K562 (cell line): ENCODE results near the gene AHNAK. TPM values are rescaled to one million over a fixed set of nuclear protein-coding genes. Genes with fewer than 3 reads are reported as not detected.

Experiments used
- BMI1 ChIP-seq: fragments of 150-350 bp; IDR thresholded peaks from 2 replicates; pipeline ENCODE4 v1.6.1; 2014; ENCODE audit warnings: low read length
- CBFA2T2 ChIP-seq: fragments of 450-650 bp; conservative IDR thresholded peaks from 2 replicates; pipeline ENCODE4 v1.6.1; 2017; ENCODE audit warnings: mild to moderate bottlenecking
- CC2D1A ChIP-seq: fragments of 450-650 bp; IDR thresholded peaks from 2 replicates; pipeline ENCODE4 v1.6.1; 2017; ENCODE audit warnings: mild to moderate bottlenecking
- ETV6 ChIP-seq, 3 experiments: fragments of 150-350 bp in 1 of 3; sonication (generic) in 1 of 3; formaldehyde crosslinking in 1 of 3; IDR thresholded peaks; 2 replicates each; pipeline versions ENCODE4 v1.6.1 to v1.8.0; 2014 to 2022; ENCODE audit warnings: borderline replicate concordance in 2 of 3, low read depth in 2 of 3, antibody characterized with exemption in 1 of 3, low read length in 1 of 3, mild to moderate bottlenecking in 1 of 3, missing genetic modification reagents in 1 of 3
- GTF2E2 ChIP-seq: fragments of 200-800 bp; sonication (Bioruptor generic); IDR thresholded peaks from 2 replicates; pipeline ENCODE4 v1.6.1; 2016; ENCODE audit warnings: missing genetic modification characterization, missing compliant biosample characterization
- HMG20B ChIP-seq: fragments of 250-450 bp; sonication (Bioruptor Pico); IDR thresholded peaks from 2 replicates; pipeline ENCODE4 v1.5.0; 2021; ENCODE audit warnings: mild to moderate bottlenecking
- HOXB6 ChIP-seq: fragments of 250-450 bp; sonication (Bioruptor Pico); IDR thresholded peaks from 2 replicates; pipeline ENCODE4 v1.5.1; 2022; ENCODE audit warnings: mild to moderate bottlenecking, borderline replicate concordance
- MTA2 ChIP-seq: fragments of 450-650 bp; IDR thresholded peaks from 2 replicates; pipeline ENCODE4 v1.6.1; 2016; ENCODE audit warnings: low read depth
- PHB2 ChIP-seq: fragments of 450-650 bp; IDR thresholded peaks from 2 replicates; pipeline ENCODE4 v1.6.1; 2017; ENCODE audit warnings: low read depth
- RB1 ChIP-seq: fragments of 450-650 bp; IDR thresholded peaks from 2 replicates; pipeline ENCODE4 v1.6.1; 2017; ENCODE audit warnings: low read depth, mild to moderate bottlenecking
- SRSF7 ChIP-seq: fragments of 200-400 bp; formaldehyde crosslinking; optimal IDR thresholded peaks from 2 replicates; pipeline ENCODE3; 2017; ENCODE audit warnings: mild to moderate bottlenecking, low read depth, low read length
- TCF7 ChIP-seq: sonication (generic); IDR thresholded peaks from 2 replicates; pipeline ENCODE4 v1.6.1; 2016; ENCODE audit warnings: antibody characterized with exemption, borderline replicate concordance
- TEAD1 ChIP-seq, 2 experiments: fragments of 450-650 bp in 1 of 2; sonication (generic) in 1 of 2; formaldehyde crosslinking; IDR thresholded peaks; 2 replicates each; pipeline versions ENCODE4 v1.4.0 to v1.8.0; 2020 to 2022; ENCODE audit warnings: mild to moderate bottlenecking in 2 of 2, missing genetic modification reagents in 1 of 2
- TEAD4 ChIP-seq, 2 experiments: sonication (generic) in 1 of 2; formaldehyde crosslinking in 1 of 2; IDR thresholded peaks; 2 replicates each; pipeline versions ENCODE4 v1.6.1 to v1.8.0; 2012 to 2022; ENCODE audit warnings: borderline replicate concordance in 1 of 2, inconsistent platforms in 1 of 2, low read length in 1 of 2, mild to moderate bottlenecking in 1 of 2, missing genetic modification reagents in 1 of 2
- TRIM28 ChIP-seq: fragments of 450-650 bp; IDR thresholded peaks from 2 replicates; pipeline ENCODE4 v1.6.1; 2017
- ZBTB9 ChIP-seq: fragments of 450-650 bp; formaldehyde crosslinking; IDR thresholded peaks from 2 replicates; pipeline ENCODE4 v1.4.0; 2020; ENCODE audit warnings: mild to moderate bottlenecking, moderate library complexity
- ZKSCAN3 ChIP-seq: fragments of 250-450 bp; sonication (Bioruptor Pico); IDR thresholded peaks from 2 replicates; pipeline ENCODE4 v1.4.0; 2020
- ZNF133 ChIP-seq: fragments of 250-450 bp; sonication (Bioruptor Pico); IDR thresholded peaks from 2 replicates; pipeline ENCODE4 v1.4.0; 2020; ENCODE audit warnings: mild to moderate bottlenecking
- ZNF253 ChIP-seq: fragments of 250-450 bp; sonication (Bioruptor Pico); conservative IDR thresholded peaks from 2 replicates; pipeline ENCODE4 v1.6.1; 2021; ENCODE audit warnings: mild to moderate bottlenecking
- ZNF274 ChIP-seq: IDR thresholded peaks from 2 replicates; pipeline ENCODE4 v1.6.1; 2011; ENCODE audit warnings: low read depth, mild to moderate bottlenecking, low read length, moderate library complexity, borderline replicate concordance
- ZNF408 ChIP-seq: fragments of 250-450 bp; sonication (Bioruptor Pico); IDR thresholded peaks from 2 replicates; pipeline ENCODE4 v1.4.0; 2020; ENCODE audit warnings: low read depth, mild to moderate bottlenecking, moderate library complexity
- ZNF449 ChIP-seq: fragments of 250-450 bp; sonication (Bioruptor Pico); IDR thresholded peaks from 2 replicates; pipeline ENCODE4 v1.8.0; 2022; ENCODE audit warnings: moderate library complexity, mild to moderate bottlenecking, inconsistent platforms
- polyA plus RNA-seq, 8 experiments: library from polyadenylated mRNA; depleted of rRNA in 4 of 8; stranded (reverse) in 5 of 8; unstranded in 3 of 8; fragments of >200 nt; fragmentation: Nextera tagmentation in 2 of 8; fragmentation: Illumina TruSeq in 1 of 8; extraction: Ambion mirVana in 2 of 8; extraction: Trizol in 1 of 8; gene quantifications; 2 replicates each; pipeline versions ENCODE4 v1.2.1 to v1.2.3, GENCODE V29; 2011 to 2014; ENCODE audit warnings: inconsistent platforms in 1 of 8, missing spikeins in 1 of 8
- total RNA-seq, 7 experiments: library from RNA; depleted of rRNA in 6 of 7; stranded (reverse); fragments of >200 nt in 6 of 7; fragmentation: Illumina TruSeq in 2 of 7; extraction: Trizol in 2 of 7; gene quantifications; 2 replicates each; pipeline versions ENCODE4 v1.2.1 to v1.2.3, GENCODE V29; 2011 to 2021; ENCODE audit warnings: low replicate concordance in 1 of 7
- TF ChIP-seq, protein P1 (sequence below): fragments of 150-350 bp; IDR thresholded peaks from 2 replicates; pipeline ENCODE4 v1.6.1; 2014; ENCODE audit warnings: low read depth, mild to moderate bottlenecking, low read length, borderline replicate concordance

Gene AHNAK
- total and polyA plus RNA-seq, 9 of the 15 experiments (the other 6 are each of a cell fraction or from before 2014, with no cell fraction given): 1.5 to 89.7 (median 45.0) TPM

- TF ChIP-seq, protein P1, sequence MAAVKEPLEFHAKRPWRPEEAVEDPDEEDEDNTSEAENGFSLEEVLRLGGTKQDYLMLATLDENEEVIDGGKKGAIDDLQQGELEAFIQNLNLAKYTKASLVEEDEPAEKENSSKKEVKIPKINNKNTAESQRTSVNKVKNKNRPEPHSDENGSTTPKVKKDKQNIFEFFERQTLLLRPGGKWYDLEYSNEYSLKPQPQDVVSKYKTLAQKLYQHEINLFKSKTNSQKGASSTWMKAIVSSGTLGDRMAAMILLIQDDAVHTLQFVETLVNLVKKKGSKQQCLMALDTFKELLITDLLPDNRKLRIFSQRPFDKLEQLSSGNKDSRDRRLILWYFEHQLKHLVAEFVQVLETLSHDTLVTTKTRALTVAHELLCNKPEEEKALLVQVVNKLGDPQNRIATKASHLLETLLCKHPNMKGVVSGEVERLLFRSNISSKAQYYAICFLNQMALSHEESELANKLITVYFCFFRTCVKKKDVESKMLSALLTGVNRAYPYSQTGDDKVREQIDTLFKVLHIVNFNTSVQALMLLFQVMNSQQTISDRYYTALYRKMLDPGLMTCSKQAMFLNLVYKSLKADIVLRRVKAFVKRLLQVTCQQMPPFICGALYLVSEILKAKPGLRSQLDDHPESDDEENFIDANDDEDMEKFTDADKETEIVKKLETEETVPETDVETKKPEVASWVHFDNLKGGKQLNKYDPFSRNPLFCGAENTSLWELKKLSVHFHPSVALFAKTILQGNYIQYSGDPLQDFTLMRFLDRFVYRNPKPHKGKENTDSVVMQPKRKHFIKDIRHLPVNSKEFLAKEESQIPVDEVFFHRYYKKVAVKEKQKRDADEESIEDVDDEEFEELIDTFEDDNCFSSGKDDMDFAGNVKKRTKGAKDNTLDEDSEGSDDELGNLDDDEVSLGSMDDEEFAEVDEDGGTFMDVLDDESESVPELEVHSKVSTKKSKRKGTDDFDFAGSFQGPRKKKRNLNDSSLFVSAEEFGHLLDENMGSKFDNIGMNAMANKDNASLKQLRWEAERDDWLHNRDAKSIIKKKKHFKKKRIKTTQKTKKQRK: no peak
- no peak for TF ChIP-seq ZBTB9 (CRISPR knock-in tag)
- TF ChIP-seq ZNF449 (CRISPR knock-in tag): no peak
- TF ChIP-seq HOXB6: no peak
- TF ChIP-seq PHB2: no peak
- TF ChIP-seq ZNF253: no peak
- TF ChIP-seq ZNF133 (CRISPR knock-in tag): no peak
- no peak for TF ChIP-seq SRSF7
- no peak for TF ChIP-seq HMG20B (CRISPR knock-in tag)
- no peak for TF ChIP-seq ETV6 (IDR thresholded peaks at IDR 0.05; ENCODE audit: borderline replicate concordance in 1 of 2, low read depth in 2 of 2, low read length in 1 of 2)
- no peak for TF ChIP-seq ETV6 (CRISPR knock-in tag; IDR thresholded peaks at IDR 0.05; ENCODE audit: borderline replicate concordance)
- no peak for TF ChIP-seq ZNF274
- peak; percentile 8; the same call in 1 of the 2 replicates for TF ChIP-seq TRIM28
- peak; percentile 34; the same call in 1 of the 2 replicates for TF ChIP-seq CC2D1A
- TF ChIP-seq ZNF408: no peak
- peak; percentile 38; the same call in 1 of the 2 replicates for TF ChIP-seq TCF7
- no peak for TF ChIP-seq CBFA2T2
- TF ChIP-seq TEAD4 (IDR thresholded peaks at IDR 0.05; ENCODE audit: low read length): peak; percentile 70
- TF ChIP-seq TEAD4 (CRISPR knock-in tag; IDR thresholded peaks at IDR 0.05; ENCODE audit: borderline replicate concordance): no peak
- TF ChIP-seq MTA2: no peak
- peak; percentile 94 for TF ChIP-seq RB1
- no peak; the same call in 1 of the 2 replicates for TF ChIP-seq BMI1
- TF ChIP-seq GTF2E2: 0 out of 2 replicates have a peak, but pooled peaks have one; percentile 56
- TF ChIP-seq TEAD1 (CRISPR knock-in tag; IDR thresholded peaks at IDR 0.05): 0 out of 4 replicates have a peak, but pooled peaks have one; percentile 34 to 36
- TF ChIP-seq ZKSCAN3: no peak
Observed at GRCh38 chr11:62591448-62592145, 45.0 kb upstream of the AHNAK start, which contains the start of gene TUT1 (continued).
